Astrocyte (in vitro differentiated cells and primary cell): Measurements from ENCODE around the gene TTLL5. TPM values are rescaled to one million over a fixed set of nuclear protein-coding genes. Genes with fewer than 3 reads are reported as not detected.

Experiments used
- DNase-seq: peaks from one replicate; pipeline ENCODE4 v3.0.0-alpha.2; 2010; ENCODE audit warnings: low read depth
- FAIRE-seq: peaks from 2 replicates; lab custom pipeline; 2011; peaks lifted over from hg19 to GRCh38; lab: Jason Lieb, UNC
- H2AFZ ChIP-seq: 2 replicates; pipeline ENCODE4 v1.6.0; 2012; ENCODE audit warnings: low read depth, low read length, inconsistent platforms
- H3K27ac ChIP-seq: 2 replicates; pipeline ENCODE4 v1.5.1; 2011; ENCODE audit warnings: low read depth, low read length, inconsistent platforms
- H3K27me3 ChIP-seq: 2 replicates; pipeline ENCODE4 v1.6.0; 2011; ENCODE audit warnings: low read length, inconsistent platforms; ENCODE audit not compliant: insufficient read depth
- H3K36me3 ChIP-seq: 2 replicates; pipeline ENCODE4 v1.5.1; 2011; ENCODE audit warnings: low read length, inconsistent platforms; ENCODE audit not compliant: insufficient read depth
- H3K4me1 ChIP-seq: 2 replicates; pipeline ENCODE4 v1.5.1; 2011; ENCODE audit warnings: low read length, inconsistent platforms; ENCODE audit not compliant: insufficient read depth
- H3K4me2 ChIP-seq: 2 replicates; pipeline ENCODE4 v1.6.0; 2012; ENCODE audit warnings: low read length, inconsistent platforms
- H3K4me3 ChIP-seq: 2 replicates; pipeline ENCODE4 v1.5.1; 2011; ENCODE audit warnings: low read depth, mild to moderate bottlenecking, low read length, inconsistent platforms; ENCODE audit not compliant: insufficient read depth
- H3K79me2 ChIP-seq: 2 replicates; pipeline ENCODE4 v1.6.0; 2012; ENCODE audit warnings: mild to moderate bottlenecking, low read length, inconsistent platforms; ENCODE audit not compliant: insufficient read depth
- H3K9ac ChIP-seq: 2 replicates; pipeline ENCODE4 v1.6.0; 2012; ENCODE audit warnings: mild to moderate bottlenecking, low read length, inconsistent platforms
- H3K9me3 ChIP-seq: 2 replicates; pipeline ENCODE4 v1.5.1; 2012; ENCODE audit warnings: low read depth, mild to moderate bottlenecking, low read length, inconsistent platforms; ENCODE audit not compliant: insufficient read depth
- H4K20me1 ChIP-seq: 2 replicates; pipeline ENCODE4 v1.6.0; 2012; ENCODE audit warnings: low read length, inconsistent platforms; ENCODE audit not compliant: insufficient read depth
- H3K27ac Mint-ChIP-seq: one replicate; pipeline ENCODE4 v1.8.0; 2021; ENCODE audit warnings: mild to moderate bottlenecking, mixed read lengths; ENCODE audit not compliant: unreplicated experiment
- H3K27me3 Mint-ChIP-seq: one replicate; pipeline ENCODE4 v1.8.0; 2021; ENCODE audit warnings: low read depth, mixed read lengths; ENCODE audit not compliant: unreplicated experiment
- H3K36me3 Mint-ChIP-seq: one replicate; pipeline ENCODE4 v1.8.0; 2021; ENCODE audit warnings: low read depth, mixed read lengths; ENCODE audit not compliant: unreplicated experiment
- H3K4me1 Mint-ChIP-seq: one replicate; pipeline ENCODE4 v1.8.0; 2021; ENCODE audit warnings: low read depth, mixed read lengths; ENCODE audit not compliant: unreplicated experiment
- H3K4me3 Mint-ChIP-seq: one replicate; pipeline ENCODE4 v1.8.0; 2021; ENCODE audit warnings: mild to moderate bottlenecking, moderate library complexity, mixed read lengths; ENCODE audit not compliant: unreplicated experiment
- H3K9me3 Mint-ChIP-seq: one replicate; pipeline ENCODE4 v1.8.0; 2021; ENCODE audit warnings: mild to moderate bottlenecking, mixed read lengths; ENCODE audit not compliant: unreplicated experiment
- EZH2 ChIP-seq: IDR thresholded peaks from 2 replicates; pipeline ENCODE4 v1.6.1; 2012; ENCODE audit warnings: mild to moderate bottlenecking, low read length, inconsistent platforms; ENCODE audit not compliant: insufficient read depth
- total RNA-seq: library from RNA; stranded (reverse); gene quantifications from 2 replicates; pipeline ENCODE4 v1.2.1, GENCODE V29; 2021
- TF ChIP-seq, protein P1 (sequence below): IDR thresholded peaks from 2 replicates; pipeline ENCODE4 v1.5.1; 2011; ENCODE audit warnings: low read depth, mild to moderate bottlenecking, inconsistent platforms, low read length, moderate library complexity; ENCODE audit not compliant: insufficient read depth

The TTLL5 gene
- total RNA-seq, 1 donor from 2014 or later: 24.0 TPM

- Histone ChIP-seq H3K27me3 (no peaks in the 10 kb centered on the region), H3K27ac (peak overlapping the region; percentile 80), H3K9ac (peak overlapping the region; percentile 54), H3K4me2 (peak overlapping the region; percentile 68), H4K20me1 (no peaks in the 10 kb centered on the region), H3K4me3 (peak overlapping the region; percentile 27), H3K36me3 (no peaks in the 10 kb centered on the region), H2AFZ (peak overlapping the region; percentile 24), H3K9me3 (no peaks in the 10 kb centered on the region), H3K4me1 (peaks cover 23% of the 10 kb centered on the region), H3K79me2 (no peaks in the 10 kb centered on the region)
- peaks cover 14% of the 10 kb centered on the region for H3K36me3 Mint-ChIP-seq
- H3K4me3 Mint-ChIP-seq: peak overlapping the region; percentile 40
- peak; percentile 88 for DNase-seq
- no peaks in the 10 kb centered on the region for H3K9me3 Mint-ChIP-seq
- H3K27me3 Mint-ChIP-seq: no peaks in the 10 kb centered on the region
- no peak for FAIRE-seq
- TF ChIP-seq EZH2: no peak
- TF ChIP-seq, protein P1, sequence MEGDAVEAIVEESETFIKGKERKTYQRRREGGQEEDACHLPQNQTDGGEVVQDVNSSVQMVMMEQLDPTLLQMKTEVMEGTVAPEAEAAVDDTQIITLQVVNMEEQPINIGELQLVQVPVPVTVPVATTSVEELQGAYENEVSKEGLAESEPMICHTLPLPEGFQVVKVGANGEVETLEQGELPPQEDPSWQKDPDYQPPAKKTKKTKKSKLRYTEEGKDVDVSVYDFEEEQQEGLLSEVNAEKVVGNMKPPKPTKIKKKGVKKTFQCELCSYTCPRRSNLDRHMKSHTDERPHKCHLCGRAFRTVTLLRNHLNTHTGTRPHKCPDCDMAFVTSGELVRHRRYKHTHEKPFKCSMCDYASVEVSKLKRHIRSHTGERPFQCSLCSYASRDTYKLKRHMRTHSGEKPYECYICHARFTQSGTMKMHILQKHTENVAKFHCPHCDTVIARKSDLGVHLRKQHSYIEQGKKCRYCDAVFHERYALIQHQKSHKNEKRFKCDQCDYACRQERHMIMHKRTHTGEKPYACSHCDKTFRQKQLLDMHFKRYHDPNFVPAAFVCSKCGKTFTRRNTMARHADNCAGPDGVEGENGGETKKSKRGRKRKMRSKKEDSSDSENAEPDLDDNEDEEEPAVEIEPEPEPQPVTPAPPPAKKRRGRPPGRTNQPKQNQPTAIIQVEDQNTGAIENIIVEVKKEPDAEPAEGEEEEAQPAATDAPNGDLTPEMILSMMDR: no peak
- peaks cover 31% of the 10 kb centered on the region for H3K4me1 Mint-ChIP-seq
- peak overlapping the region; percentile 66 for H3K27ac Mint-ChIP-seq
Observed at GRCh38 chr14:75831455-75831854, 170.4 kb downstream of the TTLL5 start.

GRCh38 chr14:75831952-75832351 is 170.9 kb downstream of the TTLL5 start:
- no peaks in the 10 kb centered on the region for H3K9me3 Mint-ChIP-seq
- no peaks in the 10 kb centered on the region for H3K27me3 Mint-ChIP-seq
- Histone ChIP-seq H3K4me1 (peaks cover 23% of the 10 kb centered on the region), H3K9me3 (no peaks in the 10 kb centered on the region), H3K79me2 (no peaks in the 10 kb centered on the region), H4K20me1 (no peaks in the 10 kb centered on the region), H3K9ac (peak overlapping the region; percentile 54), H3K36me3 (no peaks in the 10 kb centered on the region), H3K4me3 (peak overlapping the region; percentile 27), H3K27me3 (no peaks in the 10 kb centered on the region), H3K27ac (peak overlapping the region; percentile 80), H3K4me2 (peak overlapping the region; percentile 68), H2AFZ (peak overlapping the region; percentile 24)
- FAIRE-seq (no peak), DNase-seq (no peak)
- H3K4me3 Mint-ChIP-seq: no peak overlapping the region
- peaks cover 14% of the 10 kb centered on the region for H3K36me3 Mint-ChIP-seq
- H3K27ac Mint-ChIP-seq: peak overlapping the region; percentile 55
- TF ChIP-seq EZH2: no peak
- TF ChIP-seq, protein P1: no peak
- peaks cover 26% of the 10 kb centered on the region for H3K4me1 Mint-ChIP-seq

GRCh38 chr14:75832621-75833297 is 171.7 kb downstream of the TTLL5 start:
- Mint-ChIP-seq H3K4me1 (peaks cover 25% of the 10 kb centered on the region), H3K27ac (peak overlapping the region; percentile 48), H3K9me3 (no peaks in the 10 kb centered on the region), H3K27me3 (no peaks in the 10 kb centered on the region), H3K4me3 (peak overlapping the region; percentile 28), H3K36me3 (peaks cover 14% of the 10 kb centered on the region)
- Histone ChIP-seq H3K27ac (peak overlapping the region; percentile 80), H2AFZ (peak overlapping the region; percentile 2), H3K4me3 (no peak overlapping the region), H3K4me1 (peaks cover 23% of the 10 kb centered on the region), H3K9me3 (no peaks in the 10 kb centered on the region), H3K36me3 (no peaks in the 10 kb centered on the region), H3K27me3 (no peaks in the 10 kb centered on the region), H3K9ac (peak overlapping the region; percentile 54), H3K4me2 (peak overlapping the region; percentile 68), H4K20me1 (no peaks in the 10 kb centered on the region), H3K79me2 (no peaks in the 10 kb centered on the region)
- DNase-seq: peak; percentile 91
- no peak for FAIRE-seq
- TF ChIP-seq, protein P1: no peak
- TF ChIP-seq EZH2: no peak
